PC-9 (cell line): Measurements from ENCODE around the gene KCNMB1. TPM values are rescaled to one million over a fixed set of nuclear protein-coding genes. Genes with fewer than 3 reads are reported as not detected.
A peak's percentile ranks its signal among the peaks of the same experiment; 100 is the strongest.

ENCODE experiments used
- BruUV-seq: library from RNA; stranded (reverse); fragments of 400-500 nt; replicated peaks from 2 replicates; lab custom pipeline; 2021; lab: Mats Ljungman, UMichigan
- CTCF ChIA-PET: fragments of 300-600 bp; sonication (Branson Sonifier 250); formaldehyde crosslinking; loops from one replicate; lab custom pipeline; 2022; ENCODE audit warnings: antibody characterized with exemption; lab: Charles Lee
- POLR2A ChIA-PET: fragments of 300-600 bp; sonication (Branson Sonifier 250); formaldehyde crosslinking; loops from one replicate; lab custom pipeline; 2022; ENCODE audit warnings: antibody characterized with exemption; ENCODE audit not compliant: unreplicated experiment; lab: Charles Lee
- DNase-seq, 2 experiments: peaks; one replicate each; pipeline versions ENCODE4 v3.0.0 to v3.0.0-alpha.2; 2015 to 2022; ENCODE audit warnings: mixed read lengths in 1 of 2
- H2AFZ ChIP-seq: fragments of 200-600 bp; sonication (generic); 2 replicates; pipeline ENCODE4 v1.8.1; 2017; ENCODE audit warnings: antibody characterized with exemption
- H3F3A ChIP-seq: fragments of 200-600 bp; sonication (generic); 2 replicates; pipeline ENCODE4 v1.8.1; 2017; ENCODE audit warnings: antibody characterized with exemption, mild to moderate bottlenecking, low read depth; ENCODE audit not compliant: insufficient read depth
- H3K27ac ChIP-seq: fragments of 200-600 bp; sonication (generic); 2 replicates; pipeline ENCODE4 v1.6.1; 2016; ENCODE audit warnings: mixed run types
- H3K27me3 ChIP-seq: fragments of 200-600 bp; sonication (generic); 2 replicates; pipeline ENCODE4 v1.6.1; 2016; ENCODE audit warnings: low read depth, mixed run types; ENCODE audit not compliant: insufficient read depth
- H3K36me3 ChIP-seq: fragments of 200-600 bp; sonication (generic); 2 replicates; pipeline ENCODE4 v1.6.1; 2016; ENCODE audit warnings: low read depth, mixed run types
- H3K4me1 ChIP-seq: fragments of 200-600 bp; sonication (generic); replicated peaks from 2 replicates; pipeline ENCODE4 v1.6.1; 2016; ENCODE audit warnings: mixed run types; ENCODE audit not compliant: insufficient read depth
- H3K4me2 ChIP-seq: fragments of 200-600 bp; sonication (generic); 2 replicates; pipeline ENCODE4 v1.6.1; 2017; ENCODE audit warnings: mixed run types
- H3K4me3 ChIP-seq: fragments of 200-600 bp; sonication (generic); 2 replicates; pipeline ENCODE4 v1.6.1; 2016; ENCODE audit warnings: mixed run types
- H3K79me2 ChIP-seq: fragments of 200-600 bp; sonication (generic); 2 replicates; pipeline ENCODE4 v1.6.1; 2017; ENCODE audit warnings: low read depth, mixed run types
- H3K9me2 ChIP-seq: fragments of 200-600 bp; sonication (generic); 2 replicates; pipeline ENCODE4 v1.8.1; 2017; ENCODE audit warnings: mild to moderate bottlenecking; ENCODE audit not compliant: insufficient read depth
- H3K9me3 ChIP-seq: fragments of 200-600 bp; sonication (generic); 2 replicates; pipeline ENCODE4 v1.8.1; 2016; ENCODE audit warnings: low read depth; ENCODE audit not compliant: insufficient read depth
- H4K20me1 ChIP-seq: fragments of 200-600 bp; sonication (generic); 2 replicates; pipeline ENCODE4 v1.8.1; 2017; ENCODE audit not compliant: insufficient read depth
- CTCF ChIP-seq: fragments of 200-600 bp; sonication (generic); conservative IDR thresholded peaks from 2 replicates; pipeline ENCODE4 v1.6.1; 2017; ENCODE audit warnings: mixed run types, antibody characterized with exemption, mild to moderate bottlenecking, moderate library complexity
- EZH2 ChIP-seq: fragments of 200-600 bp; sonication (generic); IDR thresholded peaks from 2 replicates; pipeline ENCODE4 v1.8.0; 2017; ENCODE audit warnings: antibody characterized with exemption, low read depth
- intact Hi-C: fragments of 100-400 bp; cut with micrococcal nuclease; formaldehyde crosslinking; loops from one replicate; pipeline ENCODE4 v1.10.0; 2022; ENCODE audit not compliant: unreplicated experiment
- total RNA-seq: library from RNA; stranded (reverse); gene quantifications from 2 replicates; pipeline ENCODE4 v1.2.3, GENCODE V29; 2021

KCNMB1 gene
- total RNA-seq, 1 experiment from 2014 or later, result not detected

- Histone ChIP-seq H3K27me3 (peaks cover 13% of the 10 kb centered on the region), H2AFZ (no peak overlapping the region), H3K79me2 (no peaks in the 10 kb centered on the region), H3K4me2 (no peak overlapping the region), H3F3A (no peaks in the 10 kb centered on the region), H4K20me1 (no peaks in the 10 kb centered on the region), H3K27ac (no peak overlapping the region), H3K9me3 (no peaks in the 10 kb centered on the region), H3K4me1 (no peaks in the 10 kb centered on the region), H3K36me3 (no peaks in the 10 kb centered on the region), H3K9me2 (no peaks in the 10 kb centered on the region), H3K4me3 (no peak overlapping the region)
- no peak for TF ChIP-seq EZH2
- no peak for TF ChIP-seq CTCF
- no TSS peak for BruUV-seq
- intact Hi-C loops, result loop anchor here (5.0 kb wide), 1 partner anchor 156 kb away; no protein-coding TSS in a partner anchor
- ChIA-PET POLR2A (no interaction called here), CTCF (interaction anchor here (0.6 kb wide), 1 partner anchor 626 kb away, joined by 3 read pairs; no protein-coding TSS in a partner anchor)
- DNase-seq, result no peak
These were observed 34.5 kb upstream of the KCNMB1 start for GRCh38 chr5:170423692-170424091.

GRCh38 chr5:170421826-170422225 lies 32.7 kb upstream of the KCNMB1 start:
- Histone ChIP-seq H4K20me1 (no peaks in the 10 kb centered on the region), H2AFZ (no peak overlapping the region), H3F3A (no peaks in the 10 kb centered on the region), H3K27me3 (peaks cover 4% of the 10 kb centered on the region; the same call in 1 of the 2 replicates), H3K4me3 (no peak overlapping the region), H3K79me2 (no peaks in the 10 kb centered on the region), H3K4me2 (no peak overlapping the region), H3K36me3 (no peaks in the 10 kb centered on the region), H3K4me1 (no peaks in the 10 kb centered on the region), H3K27ac (no peak overlapping the region), H3K9me3 (no peaks in the 10 kb centered on the region), H3K9me2 (no peaks in the 10 kb centered on the region)
- no peak for DNase-seq
- no TSS peak for BruUV-seq
- TF ChIP-seq EZH2 (no peak), CTCF (no peak)
- intact Hi-C loops, result loop anchor here (1.0 to 5.0 kb wide), 2 partner anchors 155 to 196 kb away; no protein-coding TSS in a partner anchor
- ChIA-PET CTCF (no interaction called here), POLR2A (no interaction called here)

DNA sequence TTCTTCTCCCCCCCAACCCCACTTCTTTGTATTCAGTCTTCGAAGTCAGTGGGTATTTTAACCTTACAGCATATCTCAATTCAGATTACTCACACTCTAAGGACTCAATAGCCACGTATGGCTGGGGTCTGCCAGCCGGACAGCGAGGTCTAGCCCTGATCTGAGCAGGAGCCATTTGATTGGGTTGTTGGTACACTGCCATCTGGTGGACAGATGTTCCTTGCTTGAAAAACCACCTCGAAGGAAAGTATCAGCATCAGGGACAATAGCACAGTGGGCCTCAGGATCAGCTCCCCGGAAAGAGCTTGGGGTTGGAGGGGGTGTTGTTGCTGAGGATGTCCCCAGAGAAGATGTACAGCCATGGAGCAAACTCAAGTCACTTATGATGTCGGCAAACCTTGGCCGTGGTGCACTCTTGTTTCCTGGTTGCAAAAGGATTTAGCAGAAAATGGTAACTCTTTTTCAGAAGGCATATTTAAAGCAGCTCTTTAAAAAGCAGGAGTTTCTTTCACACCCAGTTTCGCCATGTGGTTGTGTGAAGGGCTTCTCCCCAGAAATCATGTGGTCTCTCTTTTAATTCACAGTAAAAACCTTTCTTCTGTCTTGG lies 31.7 kb upstream of the KCNMB1 start:
- H2AFZ ChIP-seq, result no peak overlapping the region
- H3K36me3 ChIP-seq, result no peaks in the 10 kb centered on the region
- H3K4me1 ChIP-seq, result no peaks in the 10 kb centered on the region
- H3K9me3 ChIP-seq, result no peaks in the 10 kb centered on the region
- no peaks in the 10 kb centered on the region for H4K20me1 ChIP-seq
- intact Hi-C loops, result loop anchor here (1.0 to 5.0 kb wide), 3 partner anchors 154 to 321 kb away; no protein-coding TSS in a partner anchor
- POLR2A ChIA-PET, result no interaction called here
- no peaks in the 10 kb centered on the region for H3F3A ChIP-seq
- no peak overlapping the region for H3K4me3 ChIP-seq
- TF ChIP-seq CTCF (peak; percentile 85), EZH2 (no peak)
- peaks cover 4% of the 10 kb centered on the region; the same call in 1 of the 2 replicates for H3K27me3 ChIP-seq
- no peaks in the 10 kb centered on the region for H3K79me2 ChIP-seq
- CTCF ChIA-PET, result interaction anchor here (0.5 kb wide), 1 partner anchor 535 kb away, joined by 3 read pairs; no protein-coding TSS in a partner anchor
- no peak overlapping the region for H3K4me2 ChIP-seq
- no TSS peak for BruUV-seq
- no peak overlapping the region for H3K27ac ChIP-seq
- peak; percentile 27 to 46 for DNase-seq
- no peaks in the 10 kb centered on the region for H3K9me2 ChIP-seq
